Measurements from ENCODE around the gene C14orf119. TPM values are rescaled to one million over a fixed set of nuclear protein-coding genes. Genes with fewer than 3 reads are reported as not detected.

Gene C14orf119
- total RNA-seq, 1 experiment from 2014 or later: 54.5 TPM

- no peaks in the 10 kb centered on the region for H3K36me3 ChIP-seq (ENCODE audit: insufficient read depth, low read length, poor library complexity, severe bottlenecking)
- ChIA-PET POLR2A (ENCODE audit: low non-redundant PET) (interaction anchor here (0.6 kb wide), 1 partner anchor 58 kb away, joined by 11 read pairs; no protein-coding TSS in a partner anchor), CTCF (no interaction called here)
- no peak for DNase-seq (ENCODE audit: low spot score)
- no peaks in the 10 kb centered on the region for H3K27me3 ChIP-seq (replicated peaks; ENCODE audit: insufficient read depth, low read depth, low read length, poor library complexity)
- intact Hi-C loops (cut with micrococcal nuclease; ENCODE audit: unreplicated experiment): loop anchor here (10.0 kb wide), 1 partner anchor 170 kb away; no protein-coding TSS in a partner anchor
- no peaks in the 10 kb centered on the region for H3K9me3 ChIP-seq (ENCODE audit: low read depth, low read length, poor library complexity, severe bottlenecking)
- H3K4me1 ChIP-seq (ENCODE audit: insufficient read depth, low read length, poor library complexity, severe bottlenecking): peaks cover 29% of the 10 kb centered on the region
- TF ChIP-seq CTCF (conservative IDR thresholded peaks at IDR 0.05; ENCODE audit: low read depth, low read length) (no peak), EZH2 (IDR thresholded peaks at IDR 0.05; ENCODE audit: borderline replicate concordance, low read depth, low read length, poor library complexity, severe bottlenecking) (no peak)
- H3K27ac ChIP-seq (ENCODE audit: low read depth, low read length, poor library complexity, severe bottlenecking): no peak overlapping the region
- BruUV-seq (replicated peaks): no TSS peak
- no peak overlapping the region for H3K4me3 ChIP-seq (ENCODE audit: low read depth, low read length, poor library complexity, severe bottlenecking)
These were observed 29.7 kb downstream of the C14orf119 start for GRCh38 chr14:23125011-23125410.

GRCh38 chr14:23125933-23126524 is 30.7 kb downstream of the C14orf119 start:
- intact Hi-C loops (cut with micrococcal nuclease; ENCODE audit: unreplicated experiment): loop anchor here (10.0 kb wide), 1 partner anchor 169 kb away; no protein-coding TSS in a partner anchor
- ChIA-PET CTCF (no interaction called here), POLR2A (ENCODE audit: low non-redundant PET) (interaction anchor here (0.6 kb wide), 1 partner anchor 54 kb away, joined by 3 read pairs; no protein-coding TSS in a partner anchor)
- Histone ChIP-seq H3K9me3 (ENCODE audit: low read depth, low read length, poor library complexity, severe bottlenecking) (no peaks in the 10 kb centered on the region), H3K4me3 (ENCODE audit: low read depth, low read length, poor library complexity, severe bottlenecking) (no peak overlapping the region), H3K4me1 (ENCODE audit: insufficient read depth, low read length, poor library complexity, severe bottlenecking) (peaks cover 28% of the 10 kb centered on the region), H3K27me3 (replicated peaks; ENCODE audit: insufficient read depth, low read depth, low read length, poor library complexity) (no peaks in the 10 kb centered on the region), H3K36me3 (ENCODE audit: insufficient read depth, low read length, poor library complexity, severe bottlenecking) (no peaks in the 10 kb centered on the region), H3K27ac (ENCODE audit: low read depth, low read length, poor library complexity, severe bottlenecking) (no peak overlapping the region)
- no peak for TF ChIP-seq EZH2 (IDR thresholded peaks at IDR 0.05; ENCODE audit: borderline replicate concordance, low read depth, low read length, poor library complexity, severe bottlenecking)
- BruUV-seq (replicated peaks): no TSS peak
- no peak for DNase-seq (ENCODE audit: low spot score)

- Histone ChIP-seq H3K4me3 (ENCODE audit: low read depth, low read length, poor library complexity, severe bottlenecking) (no peak overlapping the region), H3K27me3 (replicated peaks; ENCODE audit: insufficient read depth, low read depth, low read length, poor library complexity) (no peaks in the 10 kb centered on the region), H3K4me1 (ENCODE audit: insufficient read depth, low read length, poor library complexity, severe bottlenecking) (peaks cover 25% of the 10 kb centered on the region), H3K27ac (ENCODE audit: low read depth, low read length, poor library complexity, severe bottlenecking) (no peak overlapping the region), H3K36me3 (ENCODE audit: insufficient read depth, low read length, poor library complexity, severe bottlenecking) (no peaks in the 10 kb centered on the region), H3K9me3 (ENCODE audit: low read depth, low read length, poor library complexity, severe bottlenecking) (no peaks in the 10 kb centered on the region)
- POLR2A ChIA-PET (ENCODE audit: low non-redundant PET): interaction anchor here (0.6 kb wide), 1 partner anchor 55 kb away, joined by 3 read pairs; no protein-coding TSS in a partner anchor
- BruUV-seq (replicated peaks): TSS peak; percentile 60
- CTCF ChIA-PET: no interaction called here
- DNase-seq (ENCODE audit: low spot score): no peak
- no peak for TF ChIP-seq EZH2 (IDR thresholded peaks at IDR 0.05; ENCODE audit: borderline replicate concordance, low read depth, low read length, poor library complexity, severe bottlenecking)
- TF ChIP-seq CTCF (conservative IDR thresholded peaks at IDR 0.05; ENCODE audit: low read depth, low read length): no peak
- intact Hi-C loops (cut with micrococcal nuclease; ENCODE audit: unreplicated experiment): loop anchor here (10.0 kb wide), 1 partner anchor 168 kb away; no protein-coding TSS in a partner anchor
These were observed 31.4 kb downstream of the C14orf119 start for GRCh38 chr14:23126548-23127278.

All from A673 (cell line).